KMS-11 (cell line): Measurements from ENCODE around the gene ADNP2.
"Not testable (repeated sequence)": the region's sequence is repeated elsewhere in the genome, so short reads cannot be mapped to it uniquely, and the experiment has no call there.

Experiments
- H2AFZ ChIP-seq: fragments of 200-600 bp; sonication (generic); 2 replicates; pipeline ENCODE4 v1.6.1; 2016; ENCODE audit warnings: antibody characterized with exemption, mixed run types, low read depth
- H3K27ac ChIP-seq: fragments of 200-600 bp; sonication (generic); 2 replicates; pipeline ENCODE4 v1.6.1; 2016; ENCODE audit warnings: mild to moderate bottlenecking, mixed run types
- H3K27me3 ChIP-seq: fragments of 200-600 bp; sonication (generic); 2 replicates; pipeline ENCODE4 v1.6.1; 2017; ENCODE audit warnings: mild to moderate bottlenecking, low read depth, mixed run types, moderate library complexity; ENCODE audit not compliant: insufficient read depth
- H3K36me3 ChIP-seq: fragments of 200-600 bp; sonication (generic); 2 replicates; pipeline ENCODE4 v1.6.1; 2017; ENCODE audit warnings: mild to moderate bottlenecking, mixed run types; ENCODE audit not compliant: insufficient read depth
- H3K4me1 ChIP-seq: fragments of 200-600 bp; sonication (generic); 2 replicates; pipeline ENCODE4 v1.6.1; 2016; ENCODE audit warnings: mild to moderate bottlenecking, low read depth, mixed run types; ENCODE audit not compliant: poor library complexity, severe bottlenecking
- H3K4me2 ChIP-seq: fragments of 200-600 bp; sonication (generic); 2 replicates; pipeline ENCODE4 v1.7.0; 2016; ENCODE audit warnings: mild to moderate bottlenecking, mixed run types
- H3K4me3 ChIP-seq: fragments of 200-600 bp; sonication (generic); IDR thresholded peaks from 2 replicates; pipeline ENCODE4 v1.6.1; 2017; ENCODE audit warnings: low read depth, low read length, mixed read lengths; ENCODE audit not compliant: insufficient read depth
- H3K79me2 ChIP-seq: fragments of 200-600 bp; sonication (generic); 2 replicates; pipeline ENCODE4 v1.6.1; 2016; ENCODE audit warnings: low read depth, mixed run types; ENCODE audit not compliant: insufficient read depth
- H3K9ac ChIP-seq: fragments of 200-600 bp; sonication (generic); 2 replicates; pipeline ENCODE4 v1.6.1; 2016; ENCODE audit warnings: mild to moderate bottlenecking, mixed run types
- H4K20me1 ChIP-seq: fragments of 200-600 bp; sonication (generic); 2 replicates; pipeline ENCODE4 v1.6.1; 2016; ENCODE audit warnings: mild to moderate bottlenecking, mixed run types; ENCODE audit not compliant: insufficient read depth
- TF ChIP-seq, protein P1 (sequence below): fragments of 200-600 bp; sonication (generic); conservative IDR thresholded peaks from 2 replicates; pipeline ENCODE4 v1.6.1; 2017; ENCODE audit warnings: low read depth, mild to moderate bottlenecking, antibody characterized with exemption, low read length, moderate library complexity, mixed read lengths

The ADNP2 gene

GRCh38 chr18:80163183-80163582 is 54.1 kb downstream of the ADNP2 start:
- no peaks in the 10 kb centered on the region for H4K20me1 ChIP-seq
- no peak overlapping the region for H3K27ac ChIP-seq
- H3K27me3 ChIP-seq, result no peaks in the 10 kb centered on the region
- H3K4me1 ChIP-seq, result no peaks in the 10 kb centered on the region
- 0 out of 2 replicates have a peak, but pooled peaks cover 4% of the 10 kb centered on the region for H3K36me3 ChIP-seq
- no peak overlapping the region for H3K9ac ChIP-seq
- no peak overlapping the region for H2AFZ ChIP-seq
- TF ChIP-seq, protein P1, sequence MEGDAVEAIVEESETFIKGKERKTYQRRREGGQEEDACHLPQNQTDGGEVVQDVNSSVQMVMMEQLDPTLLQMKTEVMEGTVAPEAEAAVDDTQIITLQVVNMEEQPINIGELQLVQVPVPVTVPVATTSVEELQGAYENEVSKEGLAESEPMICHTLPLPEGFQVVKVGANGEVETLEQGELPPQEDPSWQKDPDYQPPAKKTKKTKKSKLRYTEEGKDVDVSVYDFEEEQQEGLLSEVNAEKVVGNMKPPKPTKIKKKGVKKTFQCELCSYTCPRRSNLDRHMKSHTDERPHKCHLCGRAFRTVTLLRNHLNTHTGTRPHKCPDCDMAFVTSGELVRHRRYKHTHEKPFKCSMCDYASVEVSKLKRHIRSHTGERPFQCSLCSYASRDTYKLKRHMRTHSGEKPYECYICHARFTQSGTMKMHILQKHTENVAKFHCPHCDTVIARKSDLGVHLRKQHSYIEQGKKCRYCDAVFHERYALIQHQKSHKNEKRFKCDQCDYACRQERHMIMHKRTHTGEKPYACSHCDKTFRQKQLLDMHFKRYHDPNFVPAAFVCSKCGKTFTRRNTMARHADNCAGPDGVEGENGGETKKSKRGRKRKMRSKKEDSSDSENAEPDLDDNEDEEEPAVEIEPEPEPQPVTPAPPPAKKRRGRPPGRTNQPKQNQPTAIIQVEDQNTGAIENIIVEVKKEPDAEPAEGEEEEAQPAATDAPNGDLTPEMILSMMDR, result no peak
- H3K79me2 ChIP-seq, result peaks cover 7% of the 10 kb centered on the region; the same call in 1 of the 2 replicates
- H3K4me2 ChIP-seq, result no peak overlapping the region
- H3K4me3 ChIP-seq, result no peak overlapping the region

GRCh38 chr18:80164727-80165355 is 55.8 kb downstream of the ADNP2 start:
- H3K9ac ChIP-seq, H3K4me1 ChIP-seq, H3K79me2 ChIP-seq, H2AFZ ChIP-seq, H3K4me2 ChIP-seq, H3K27ac ChIP-seq, H3K36me3 ChIP-seq, H4K20me1 ChIP-seq, H3K27me3 ChIP-seq, H3K4me3 ChIP-seq: not testable (repeated sequence)

DNA sequence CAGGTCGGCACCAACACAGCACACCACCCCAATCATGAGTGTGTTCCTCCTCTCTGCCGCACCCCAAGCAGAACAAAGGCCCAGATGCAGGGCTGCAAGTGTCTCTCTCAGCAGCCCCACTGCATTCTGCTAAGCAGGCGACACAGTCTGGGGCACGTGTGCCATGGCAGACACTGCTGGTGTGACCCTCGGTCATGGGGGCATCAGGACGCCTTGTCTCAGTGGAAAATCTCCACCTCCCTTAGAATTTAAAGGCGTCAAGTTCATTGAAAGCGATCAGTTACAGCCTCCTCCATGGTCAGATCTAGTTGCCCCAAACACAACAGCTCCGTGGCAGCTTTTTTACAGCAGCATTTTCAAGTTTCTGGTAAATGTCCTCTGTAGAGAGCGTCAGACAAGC is 57.2 kb downstream of the ADNP2 start:
- Histone ChIP-seq H3K4me3 (no peak overlapping the region), H3K27ac (no peak overlapping the region), H3K36me3 (no peaks in the 10 kb centered on the region), H2AFZ (no peak overlapping the region), H3K79me2 (no peaks in the 10 kb centered on the region), H3K27me3 (no peaks in the 10 kb centered on the region), H4K20me1 (no peaks in the 10 kb centered on the region), H3K9ac (no peak overlapping the region), H3K4me2 (no peak overlapping the region), H3K4me1 (no peaks in the 10 kb centered on the region)
- TF ChIP-seq, protein P1, result no peak

GRCh38 chr18:80166725-80167124 is 57.7 kb downstream of the ADNP2 start:
- H3K36me3 ChIP-seq, result no peaks in the 10 kb centered on the region
- no peaks in the 10 kb centered on the region for H3K79me2 ChIP-seq
- no peaks in the 10 kb centered on the region for H3K27me3 ChIP-seq
- H3K4me2 ChIP-seq, result no peak overlapping the region
- H2AFZ ChIP-seq, result no peak overlapping the region
- no peak overlapping the region for H3K27ac ChIP-seq
- H3K4me3 ChIP-seq, result no peak overlapping the region
- TF ChIP-seq, protein P1, result no peak
- H3K4me1 ChIP-seq, result no peaks in the 10 kb centered on the region
- H3K9ac ChIP-seq, result no peak overlapping the region
- H4K20me1 ChIP-seq, result no peaks in the 10 kb centered on the region

DNA sequence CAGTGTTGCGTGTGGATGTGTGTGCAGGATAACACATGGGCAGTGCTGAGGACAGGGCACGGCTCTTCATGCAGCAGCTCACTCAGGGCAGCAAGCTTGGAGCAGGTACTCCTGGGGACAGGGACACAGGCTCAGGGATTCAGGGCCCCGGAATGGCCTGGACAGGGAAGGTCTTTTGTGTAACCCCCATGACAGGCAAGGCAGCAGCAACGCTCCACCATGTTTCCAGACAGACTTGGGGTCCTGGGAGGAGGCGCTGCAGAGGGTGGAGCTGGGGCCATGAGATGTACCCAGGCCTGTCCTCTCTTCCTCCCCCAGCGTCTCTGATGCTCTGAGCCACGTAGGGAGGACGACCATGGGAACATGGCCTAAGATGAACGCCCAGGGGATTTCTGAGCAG is 58.3 kb downstream of the ADNP2 start:
- TF ChIP-seq, protein P1, result no peak
- Histone ChIP-seq H3K36me3 (no peaks in the 10 kb centered on the region), H3K79me2 (no peaks in the 10 kb centered on the region), H2AFZ (no peak overlapping the region), H3K9ac (no peak overlapping the region), H3K4me3 (no peak overlapping the region), H4K20me1 (no peaks in the 10 kb centered on the region), H3K4me2 (no peak overlapping the region), H3K27ac (no peak overlapping the region), H3K27me3 (no peaks in the 10 kb centered on the region), H3K4me1 (no peaks in the 10 kb centered on the region)
